HepG2 (cell line): ENCODE measurements around the gene TMEM117. TPM values are rescaled to one million over a fixed set of nuclear protein-coding genes. Genes with fewer than 3 reads are reported as not detected.

Source experiments
- HNRNPH1 ChIP-seq: fragments of 200-400 bp; formaldehyde crosslinking; optimal IDR thresholded peaks from 2 replicates; pipeline ENCODE3; 2017; ENCODE audit warnings: mild to moderate bottlenecking, low read depth, low read length
- HOXD1 ChIP-seq: sonication (generic); formaldehyde crosslinking; IDR thresholded peaks from 2 replicates; pipeline ENCODE4 v1.5.0; 2020; ENCODE audit warnings: missing genetic modification reagents
- NFIB ChIP-seq: sonication (generic); formaldehyde crosslinking; IDR thresholded peaks from 2 replicates; pipeline ENCODE4 v1.9.0; 2021; ENCODE audit warnings: missing genetic modification reagents, mild to moderate bottlenecking, borderline replicate concordance
- RERE ChIP-seq: IDR thresholded peaks from 2 replicates; pipeline ENCODE4 v1.6.1; 2016; ENCODE audit warnings: low read depth, missing genetic modification reagents, missing compliant biosample characterization
- SP4 ChIP-seq: sonication (generic); formaldehyde crosslinking; IDR thresholded peaks from 2 replicates; pipeline ENCODE4 v1.8.1; 2023; ENCODE audit warnings: mild to moderate bottlenecking, missing genetic modification reagents
- TBP ChIP-seq: sonication (generic); formaldehyde crosslinking; IDR thresholded peaks from 2 replicates; pipeline ENCODE4 v1.5.0; 2020; ENCODE audit warnings: missing genetic modification reagents
- TERF1 ChIP-seq: sonication (generic); formaldehyde crosslinking; IDR thresholded peaks from 2 replicates; pipeline ENCODE4 v1.8.0; 2022; ENCODE audit warnings: mild to moderate bottlenecking, missing genetic modification reagents, moderate library complexity
- ZEB1 ChIP-seq: IDR thresholded peaks from 2 replicates; pipeline ENCODE4 v1.6.1; 2012; ENCODE audit warnings: mild to moderate bottlenecking, low read depth, inconsistent platforms; ENCODE audit not compliant: insufficient replicate concordance
- ZNF550 ChIP-seq: sonication (generic); formaldehyde crosslinking; IDR thresholded peaks from 2 replicates; pipeline ENCODE4 v1.4.0; 2020; ENCODE audit warnings: mild to moderate bottlenecking, missing genetic modification reagents, borderline replicate concordance
- ZNF563 ChIP-seq: sonication (generic); formaldehyde crosslinking; IDR thresholded peaks from 2 replicates; pipeline ENCODE4 v1.8.0; 2022; ENCODE audit warnings: mild to moderate bottlenecking, moderate library complexity, missing genetic modification reagents
- ZNF615 ChIP-seq: sonication (generic); formaldehyde crosslinking; IDR thresholded peaks from 2 replicates; pipeline ENCODE4 v1.5.0; 2020; ENCODE audit warnings: mild to moderate bottlenecking, missing genetic modification reagents, borderline replicate concordance
- ZNF740 ChIP-seq: sonication (generic); formaldehyde crosslinking; IDR thresholded peaks from 2 replicates; pipeline ENCODE4 v1.4.0; 2020; ENCODE audit warnings: missing genetic modification reagents
- ZNF761 ChIP-seq: sonication (generic); formaldehyde crosslinking; conservative IDR thresholded peaks from 2 replicates; pipeline ENCODE4 v1.4.0; 2020; ENCODE audit warnings: mild to moderate bottlenecking, missing genetic modification reagents
- polyA plus RNA-seq, 8 experiments: library from polyadenylated mRNA; depleted of rRNA in 3 of 8; stranded (reverse) in 7 of 8; unstranded in 1 of 8; fragments of >200 nt; fragmentation: Illumina TruSeq in 4 of 8; extraction: Trizol in 4 of 8; gene quantifications; 2 replicates each; pipeline versions ENCODE4 v1.2.1 to v1.2.3, GENCODE V29; 2011 to 2016; ENCODE audit warnings: low read depth in 4 of 8, missing spikeins in 1 of 8, mixed read lengths in 1 of 8; ENCODE audit not compliant: insufficient read depth in 1 of 8
- total RNA-seq, 5 experiments: library from RNA; depleted of rRNA; stranded (reverse); fragments of >200 nt; fragmentation: Illumina TruSeq; extraction: Trizol; gene quantifications; 2 replicates each; pipeline ENCODE4 v1.2.3, GENCODE V29; 2016; ENCODE audit warnings: low read depth in 1 of 5
- TF ChIP-seq, protein P1 (sequence below): sonication (generic); formaldehyde crosslinking; IDR thresholded peaks from 2 replicates; pipeline ENCODE4 v1.4.0; 2020; ENCODE audit warnings: missing genetic modification reagents, borderline replicate concordance
- TF ChIP-seq, protein P2 (sequence below): sonication (generic); formaldehyde crosslinking; IDR thresholded peaks from 2 replicates; pipeline ENCODE4 v1.8.1; 2023; ENCODE audit warnings: missing genetic modification reagents, inconsistent platforms, borderline replicate concordance

TMEM117 gene
- total and polyA plus RNA-seq, 2 of the 13 experiments (the other 11 are each of a cell fraction or from before 2014, with no cell fraction given), result 2.8 to 8.5 TPM

GRCh38 chr12:43805860-43806736, 29.8 kb upstream of the TMEM117 start, which contains the start of gene TWF1 (continued):
- TF ChIP-seq, protein P1, sequence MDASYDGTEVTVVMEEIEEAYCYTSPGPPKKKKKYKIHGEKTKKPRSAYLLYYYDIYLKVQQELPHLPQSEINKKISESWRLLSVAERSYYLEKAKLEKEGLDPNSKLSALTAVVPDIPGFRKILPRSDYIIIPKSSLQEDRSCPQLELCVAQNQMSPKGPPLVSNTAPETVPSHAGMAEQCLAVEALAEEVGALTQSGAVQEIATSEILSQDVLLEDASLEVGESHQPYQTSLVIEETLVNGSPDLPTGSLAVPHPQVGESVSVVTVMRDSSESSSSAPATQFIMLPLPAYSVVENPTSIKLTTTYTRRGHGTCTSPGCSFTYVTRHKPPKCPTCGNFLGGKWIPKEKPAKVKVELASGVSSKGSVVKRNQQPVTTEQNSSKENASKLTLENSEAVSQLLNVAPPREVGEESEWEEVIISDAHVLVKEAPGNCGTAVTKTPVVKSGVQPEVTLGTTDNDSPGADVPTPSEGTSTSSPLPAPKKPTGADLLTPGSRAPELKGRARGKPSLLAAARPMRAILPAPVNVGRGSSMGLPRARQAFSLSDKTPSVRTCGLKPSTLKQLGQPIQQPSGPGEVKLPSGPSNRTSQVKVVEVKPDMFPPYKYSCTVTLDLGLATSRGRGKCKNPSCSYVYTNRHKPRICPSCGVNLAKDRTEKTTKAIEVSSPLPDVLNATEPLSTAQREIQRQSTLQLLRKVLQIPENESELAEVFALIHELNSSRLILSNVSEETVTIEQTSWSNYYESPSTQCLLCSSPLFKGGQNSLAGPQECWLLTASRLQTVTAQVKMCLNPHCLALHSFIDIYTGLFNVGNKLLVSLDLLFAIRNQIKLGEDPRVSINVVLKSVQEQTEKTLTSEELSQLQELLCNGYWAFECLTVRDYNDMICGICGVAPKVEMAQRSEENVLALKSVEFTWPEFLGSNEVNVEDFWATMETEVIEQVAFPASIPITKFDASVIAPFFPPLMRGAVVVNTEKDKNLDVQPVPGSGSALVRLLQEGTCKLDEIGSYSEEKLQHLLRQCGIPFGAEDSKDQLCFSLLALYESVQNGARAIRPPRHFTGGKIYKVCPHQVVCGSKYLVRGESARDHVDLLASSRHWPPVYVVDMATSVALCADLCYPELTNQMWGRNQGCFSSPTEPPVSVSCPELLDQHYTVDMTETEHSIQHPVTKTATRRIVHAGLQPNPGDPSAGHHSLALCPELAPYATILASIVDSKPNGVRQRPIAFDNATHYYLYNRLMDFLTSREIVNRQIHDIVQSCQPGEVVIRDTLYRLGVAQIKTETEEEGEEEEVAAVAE (CRISPR knock-in tag), result 0 out of 2 replicates have a peak, but pooled peaks have one; percentile 24
- TF ChIP-seq ZNF761 (CRISPR knock-in tag) (no peak), RERE (CRISPR knock-in tag) (no peak), ZEB1 (no peak), HNRNPH1 (no peak), ZNF615 (no peak), ZNF550 (no peak), TERF1 (no peak), NFIB (CRISPR knock-in tag) (no peak), TBP (CRISPR knock-in tag) (no peak), ZNF563 (CRISPR knock-in tag) (peak; percentile 78), SP4 (CRISPR knock-in tag) (peak; percentile 88), ZNF740 (no peak), HOXD1 (CRISPR knock-in tag) (0 out of 2 replicates have a peak, but pooled peaks have one; percentile 15)
- TF ChIP-seq, protein P2, sequence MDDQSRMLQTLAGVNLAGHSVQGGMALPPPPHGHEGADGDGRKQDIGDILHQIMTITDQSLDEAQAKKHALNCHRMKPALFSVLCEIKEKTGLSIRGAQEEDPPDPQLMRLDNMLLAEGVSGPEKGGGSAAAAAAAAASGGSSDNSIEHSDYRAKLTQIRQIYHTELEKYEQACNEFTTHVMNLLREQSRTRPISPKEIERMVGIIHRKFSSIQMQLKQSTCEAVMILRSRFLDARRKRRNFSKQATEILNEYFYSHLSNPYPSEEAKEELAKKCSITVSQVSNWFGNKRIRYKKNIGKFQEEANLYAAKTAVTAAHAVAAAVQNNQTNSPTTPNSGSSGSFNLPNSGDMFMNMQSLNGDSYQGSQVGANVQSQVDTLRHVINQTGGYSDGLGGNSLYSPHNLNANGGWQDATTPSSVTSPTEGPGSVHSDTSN, result no peak
